H1 (cell line): Measurements from ENCODE around the gene SERHL2.
"Not testable (repeated sequence)": the region's sequence is repeated elsewhere in the genome, so short reads cannot be mapped to it uniquely, and the experiment has no call there.

ENCODE experiments used
- CHD2 ChIP-seq: IDR thresholded peaks from 2 replicates; pipeline ENCODE4 v1.6.1; 2012; ENCODE audit warnings: low read length, improper control_type of control experiment
- EGR1 ChIP-seq: IDR thresholded peaks from 2 replicates; pipeline ENCODE4 v1.6.1; 2011; ENCODE audit warnings: low read depth, low read length, borderline replicate concordance
- EP300 ChIP-seq, 2 experiments: IDR thresholded peaks; 1 replicate in 1 of 2; 2 replicates in 1 of 2; pipeline ENCODE4 v1.6.1; 2011 to 2012; ENCODE audit warnings: low read depth in 2 of 2, low read length in 2 of 2, mild to moderate bottlenecking in 2 of 2, borderline replicate concordance in 1 of 2, inconsistent platforms in 1 of 2, moderate library complexity in 1 of 2
- FOSL1 ChIP-seq: IDR thresholded peaks from 2 replicates; pipeline ENCODE4 v1.6.1; 2011; ENCODE audit warnings: mild to moderate bottlenecking, low read depth, low read length, moderate library complexity; ENCODE audit not compliant: insufficient read depth
- JUND ChIP-seq: IDR thresholded peaks from 2 replicates; pipeline ENCODE4 v1.6.1; 2011; ENCODE audit warnings: mild to moderate bottlenecking, improper control_type of control experiment, low read length
- KDM1A ChIP-seq: fragments of 200-600, 300-600 bp; sonication (generic); IDR thresholded peaks from 2 replicates; pipeline ENCODE4 v1.7.1; 2016; ENCODE audit warnings: mild to moderate bottlenecking, low read length, borderline replicate concordance
- NRF1 ChIP-seq: IDR thresholded peaks from 2 replicates; pipeline ENCODE4 v1.6.1; 2011; ENCODE audit warnings: mild to moderate bottlenecking, low read depth, low read length, improper control_type of control experiment
- POLR2A ChIP-seq, 2 experiments: IDR thresholded peaks; 1 replicate in 1 of 2; 2 replicates in 1 of 2; pipeline ENCODE4 v1.6.1; 2011; ENCODE audit warnings: low read depth in 2 of 2, low read length in 2 of 2, mild to moderate bottlenecking in 2 of 2; ENCODE audit errors: control extremely low read depth in 1 of 2
- RNF2 ChIP-seq: fragments of 200-900, 300-1000 bp; sonication (generic); IDR thresholded peaks from 2 replicates; pipeline ENCODE4 v1.7.1; 2016; ENCODE audit warnings: borderline replicate concordance, low read depth, mild to moderate bottlenecking, antibody characterized with exemption, low read length; ENCODE audit not compliant: poor library complexity, severe bottlenecking; ENCODE audit errors: missing control alignments
- TAF7 ChIP-seq: optimal IDR thresholded peaks from 2 replicates; pipeline ENCODE3; 2011; ENCODE audit warnings: low read depth, mild to moderate bottlenecking, inconsistent platforms, low read length, moderate library complexity, borderline replicate concordance
- ZNF274 ChIP-seq: IDR thresholded peaks from 2 replicates; pipeline ENCODE4 v1.7.0; 2012; ENCODE audit warnings: low read length, borderline replicate concordance; ENCODE audit errors: extremely low read depth
- TF ChIP-seq, protein P1 (sequence below), 3 experiments: IDR thresholded peaks; 1 replicate in 2 of 3; 2 replicates in 1 of 3; pipeline versions ENCODE4 v1.5.1 to v1.6.1; 2011; ENCODE audit warnings: low read length in 3 of 3, mild to moderate bottlenecking in 3 of 3, inconsistent platforms in 2 of 3, low read depth in 1 of 3, moderate library complexity in 1 of 3; ENCODE audit not compliant: insufficient read depth in 1 of 3; ENCODE audit errors: control extremely low read depth in 1 of 3

DNA sequence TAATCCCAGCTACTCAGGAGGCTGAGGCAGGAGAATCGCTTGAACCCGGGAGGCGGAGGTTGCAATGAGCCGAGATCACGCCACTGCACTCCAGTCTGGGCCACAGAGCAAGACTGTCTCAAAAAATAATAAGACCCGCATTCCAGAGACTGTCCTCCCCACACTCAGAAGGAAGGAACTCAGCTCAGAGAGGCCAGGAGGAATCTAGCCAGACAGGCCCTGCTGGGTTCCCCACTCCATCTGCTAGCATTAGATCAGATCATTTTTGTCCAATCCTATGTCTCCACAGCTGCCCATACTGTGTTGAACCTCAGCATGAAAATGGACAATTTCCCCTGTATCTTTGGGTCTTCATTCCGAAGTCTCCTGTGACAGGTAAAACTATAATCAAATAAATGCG, 24.3 kb upstream of the SERHL2 start:
- TF ChIP-seq, protein P1, sequence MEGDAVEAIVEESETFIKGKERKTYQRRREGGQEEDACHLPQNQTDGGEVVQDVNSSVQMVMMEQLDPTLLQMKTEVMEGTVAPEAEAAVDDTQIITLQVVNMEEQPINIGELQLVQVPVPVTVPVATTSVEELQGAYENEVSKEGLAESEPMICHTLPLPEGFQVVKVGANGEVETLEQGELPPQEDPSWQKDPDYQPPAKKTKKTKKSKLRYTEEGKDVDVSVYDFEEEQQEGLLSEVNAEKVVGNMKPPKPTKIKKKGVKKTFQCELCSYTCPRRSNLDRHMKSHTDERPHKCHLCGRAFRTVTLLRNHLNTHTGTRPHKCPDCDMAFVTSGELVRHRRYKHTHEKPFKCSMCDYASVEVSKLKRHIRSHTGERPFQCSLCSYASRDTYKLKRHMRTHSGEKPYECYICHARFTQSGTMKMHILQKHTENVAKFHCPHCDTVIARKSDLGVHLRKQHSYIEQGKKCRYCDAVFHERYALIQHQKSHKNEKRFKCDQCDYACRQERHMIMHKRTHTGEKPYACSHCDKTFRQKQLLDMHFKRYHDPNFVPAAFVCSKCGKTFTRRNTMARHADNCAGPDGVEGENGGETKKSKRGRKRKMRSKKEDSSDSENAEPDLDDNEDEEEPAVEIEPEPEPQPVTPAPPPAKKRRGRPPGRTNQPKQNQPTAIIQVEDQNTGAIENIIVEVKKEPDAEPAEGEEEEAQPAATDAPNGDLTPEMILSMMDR (IDR thresholded peaks at IDR 0.05; ENCODE audit: control extremely low read depth in 1 of 3, insufficient read depth in 1 of 3, low read depth in 1 of 3, low read length in 3 of 3) = not testable (repeated sequence)
- not testable (repeated sequence) for TF ChIP-seq CHD2; JUND; RNF2; POLR2A (IDR thresholded peaks at IDR 0.05; ENCODE audit: control extremely low read depth in 1 of 2, low read depth in 2 of 2, low read length in 2 of 2); NRF1; KDM1A; EP300 (IDR thresholded peaks at IDR 0.05; ENCODE audit: borderline replicate concordance in 1 of 2, low read depth in 2 of 2, low read length in 2 of 2); EGR1; FOSL1; TAF7; ZNF274
